SK-N-SH (cell line): ENCODE results near the gene ARHGEF19. TPM values are rescaled to one million over a fixed set of nuclear protein-coding genes. Genes with fewer than 3 reads are reported as not detected.

Experiments used
- CTCF ChIA-PET: fragments of 300-600, 350-600 bp; formaldehyde crosslinking; extraction: SDS; loops from one replicate; lab custom pipeline; 2021; lab: Yijun Ruan, JAX
- POLR2A ChIA-PET: fragments of 350-600 bp; sonication (Branson Sonifier 250); formaldehyde crosslinking; extraction: SDS; loops from one replicate; lab custom pipeline; 2020; ENCODE audit warnings: antibody characterized with exemption, inconsistent platforms; lab: Yijun Ruan, JAX
- DNase-seq: peaks from one replicate; pipeline ENCODE4 v3.0.0; 2012
- H2AFZ ChIP-seq: fragments of 200-600 bp; sonication (generic); 2 replicates; pipeline ENCODE4 v1.8.1; 2016; ENCODE audit warnings: antibody characterized with exemption, mild to moderate bottlenecking, low read depth
- H3F3A ChIP-seq: fragments of 200-600 bp; sonication (generic); replicated peaks from 2 replicates; pipeline ENCODE3; 2016; ENCODE audit warnings: antibody characterized with exemption, mild to moderate bottlenecking; ENCODE audit not compliant: insufficient read depth
- H3K27ac ChIP-seq, 2 experiments: fragments of 200-500 bp in 1 of 2; fragments of 200-600 bp in 1 of 2; sonication (Bioruptor generic) in 1 of 2; sonication (generic), shearing (Covaris generic) in 1 of 2; 2 replicates each; pipeline versions ENCODE4 v1.5.1 to v1.6.1; 2014 to 2016; ENCODE audit warnings: low read depth in 2 of 2, inconsistent platforms in 1 of 2, low read length in 1 of 2, mild to moderate bottlenecking in 1 of 2, mixed read lengths in 1 of 2
- H3K27me3 ChIP-seq: fragments of 200-600 bp; sonication (generic), shearing (Covaris generic); 2 replicates; pipeline ENCODE4 v1.6.1; 2016; ENCODE audit warnings: mixed run types; ENCODE audit not compliant: insufficient read depth
- H3K36me3 ChIP-seq, 2 experiments: fragments of 200-500 bp in 1 of 2; fragments of 200-600 bp in 1 of 2; sonication (Bioruptor generic) in 1 of 2; sonication (generic) in 1 of 2; replicated peaks in 1 of 2; 2 replicates each; pipeline versions ENCODE3 to v1.5.1; 2014 to 2016; ENCODE audit warnings: low read length in 1 of 2, mild to moderate bottlenecking in 1 of 2; ENCODE audit not compliant: insufficient read depth in 2 of 2, control insufficient read depth in 1 of 2
- H3K4me1 ChIP-seq, 2 experiments: fragments of 200-500 bp in 1 of 2; fragments of 200-600 bp in 1 of 2; sonication (Bioruptor generic) in 1 of 2; sonication (generic), shearing (Covaris generic) in 1 of 2; 2 replicates each; pipeline versions ENCODE4 v1.5.1 to v1.6.1; 2014 to 2016; ENCODE audit warnings: low read depth in 1 of 2, low read length in 1 of 2, mixed run types in 1 of 2; ENCODE audit not compliant: insufficient read depth in 2 of 2, control insufficient read depth in 1 of 2
- H3K4me2 ChIP-seq: fragments of 200-600 bp; sonication (generic), shearing (Covaris generic); 2 replicates; pipeline ENCODE4 v1.6.1; 2017; ENCODE audit warnings: mixed run types
- H3K4me3 ChIP-seq, 2 experiments: fragments of 200-500 bp in 1 of 2; fragments of 200-600 bp in 1 of 2; sonication (Bioruptor generic) in 1 of 2; sonication (generic), shearing (Covaris generic) in 1 of 2; 2 replicates each; pipeline versions ENCODE4 v1.5.1 to v1.8.1; 2014 to 2016; ENCODE audit warnings: low read depth in 2 of 2, inconsistent platforms in 1 of 2, low read length in 1 of 2, mild to moderate bottlenecking in 1 of 2, mixed read lengths in 1 of 2, moderate library complexity in 1 of 2
- H3K79me2 ChIP-seq: fragments of 200-600 bp; sonication (generic); 2 replicates; pipeline ENCODE4 v1.8.1; 2017; ENCODE audit warnings: mild to moderate bottlenecking; ENCODE audit not compliant: insufficient read depth
- H3K9ac ChIP-seq: fragments of 200-600 bp; sonication (generic); 2 replicates; pipeline ENCODE4 v1.6.1; 2017; ENCODE audit warnings: mixed run types
- H3K9me2 ChIP-seq: fragments of 200-600 bp; sonication (generic); 2 replicates; pipeline ENCODE4 v1.6.1; 2017; ENCODE audit warnings: mixed run types
- H3K9me3 ChIP-seq: fragments of 200-600 bp; sonication (generic); 2 replicates; pipeline ENCODE4 v1.6.1; 2017; ENCODE audit warnings: mixed run types, mild to moderate bottlenecking, moderate library complexity
- H4K20me1 ChIP-seq: fragments of 200-600 bp; sonication (generic); 2 replicates; pipeline ENCODE4 v1.6.1; 2017; ENCODE audit warnings: mild to moderate bottlenecking, mixed run types; ENCODE audit not compliant: insufficient read depth
- CTCF ChIP-seq: fragments of 200-600 bp; sonication (generic); IDR thresholded peaks from 2 replicates; pipeline ENCODE4 v1.6.1; 2017; ENCODE audit warnings: antibody characterized with exemption, mild to moderate bottlenecking, moderate library complexity
- ELF1 ChIP-seq: IDR thresholded peaks from 2 replicates; pipeline ENCODE4 v1.4.0; 2012
- EP300 ChIP-seq, 2 experiments: IDR thresholded peaks; 2 replicates each; pipeline versions ENCODE4 v1.4.0 to v1.6.1; 2012; ENCODE audit warnings: borderline replicate concordance in 1 of 2, low read depth in 1 of 2, low read length in 1 of 2
- FOXJ3 ChIP-seq: sonication (generic); formaldehyde crosslinking; IDR thresholded peaks from 2 replicates; pipeline ENCODE4 v1.5.1; 2020; ENCODE audit warnings: mild to moderate bottlenecking, missing genetic modification reagents
- IRF3 ChIP-seq: fragments of 150-350 bp; IDR thresholded peaks from 2 replicates; pipeline ENCODE4 v1.6.1; 2016; ENCODE audit warnings: mild to moderate bottlenecking, low read depth, low read length
- MAX ChIP-seq: IDR thresholded peaks from 2 replicates; pipeline ENCODE4 v1.4.0; 2012; ENCODE audit warnings: low read depth
- MXI1 ChIP-seq: IDR thresholded peaks from 2 replicates; pipeline ENCODE4 v1.6.1; 2012; ENCODE audit warnings: mild to moderate bottlenecking, low read depth, low read length, improper control_type of control experiment
- NFIC ChIP-seq: IDR thresholded peaks from 2 replicates; pipeline ENCODE4 v1.4.0; 2012; ENCODE audit warnings: borderline replicate concordance
- NRF1 ChIP-seq: IDR thresholded peaks from 2 replicates; pipeline ENCODE4 v1.6.1; 2012; ENCODE audit warnings: low read depth, mild to moderate bottlenecking, low read length
- PBX3 ChIP-seq: IDR thresholded peaks from 2 replicates; pipeline ENCODE4; 2012
- POLR2AphosphoS5 ChIP-seq: IDR thresholded peaks from 2 replicates; pipeline ENCODE4 v1.6.1; 2012; ENCODE audit warnings: low read depth, low read length
- RAD21 ChIP-seq: IDR thresholded peaks from 2 replicates; pipeline ENCODE4 v1.6.1; 2012; ENCODE audit warnings: mild to moderate bottlenecking, low read length
- REST ChIP-seq: IDR thresholded peaks from 2 replicates; pipeline ENCODE4 v1.6.1; 2012; ENCODE audit warnings: mild to moderate bottlenecking, low read depth, low read length, moderate library complexity
- RFX5 ChIP-seq: IDR thresholded peaks from 2 replicates; pipeline ENCODE4 v1.6.1; 2012; ENCODE audit warnings: mild to moderate bottlenecking, improper control_type of control experiment, low read length
- RXRA ChIP-seq: IDR thresholded peaks from 2 replicates; pipeline ENCODE4 v1.4.0; 2012; ENCODE audit warnings: low read depth, mild to moderate bottlenecking, borderline replicate concordance
- SMC3 ChIP-seq: IDR thresholded peaks from 2 replicates; pipeline ENCODE4 v1.6.1; 2012; ENCODE audit warnings: low read depth, low read length, improper control_type of control experiment
- TAF1 ChIP-seq: IDR thresholded peaks from 2 replicates; pipeline ENCODE4 v1.6.1; 2012; ENCODE audit warnings: low read depth, mild to moderate bottlenecking, low read length, moderate library complexity, borderline replicate concordance
- USF1 ChIP-seq: IDR thresholded peaks from 2 replicates; pipeline ENCODE4 v1.4.0; 2012; ENCODE audit warnings: low read depth, borderline replicate concordance
- YY1 ChIP-seq: IDR thresholded peaks from 2 replicates; pipeline ENCODE4 v1.4.0; 2012; ENCODE audit warnings: low read depth, mild to moderate bottlenecking
- ZBTB33 ChIP-seq: IDR thresholded peaks from 2 replicates; pipeline ENCODE4 v1.4.0; 2012; ENCODE audit warnings: low read depth, borderline replicate concordance
- WGBS: methylation state at CpG from one replicate; pipeline ENCODE4 v1.1.6; 2017; ENCODE audit warnings: low lambda C conversion rate; 5-methylcytosine and 5-hydroxymethylcytosine counted together
- polyA plus RNA-seq, 3 experiments: library from polyadenylated mRNA; depleted of rRNA; stranded (reverse); fragments of >200 nt; gene quantifications; 2 replicates each; pipeline ENCODE4 v1.2.3, GENCODE V29; 2012

Gene ARHGEF19
- polyA plus RNA-seq, 1 of the 3 experiments (the other 2 are of a cell fraction) = 11.5 TPM

- peak; percentile 86 for DNase-seq
- ChIA-PET CTCF (interaction anchor here (0.7 to 8.8 kb wide), 14 partner anchors 9 to 207 kb away, joined by 3 to 125 read pairs (median 6); partner anchors contain the start of gene FAM131C), POLR2A (no interaction called here)
- Histone ChIP-seq H3F3A (peaks cover 7% of the 10 kb centered on the region), H3K36me3 (no peaks in the 10 kb centered on the region), H2AFZ (peak within 1 kb of the TSS; percentile 58; the same call in 1 of the 2 replicates), H4K20me1 (0 out of 2 replicates have a peak, but pooled peaks cover 4% of the 10 kb centered on the region), H3K9me3 (no peaks in the 10 kb centered on the region), H3K4me2 (peak within 1 kb of the TSS; percentile 98), H3K27ac (peak within 1 kb of the TSS; percentile 41 to 75; a peak in 3 of 4 replicates), H3K27me3 (no peaks in the 10 kb centered on the region), H3K9ac (peak within 1 kb of the TSS; percentile 94), H3K9me2 (no peaks in the 10 kb centered on the region), H3K79me2 (peaks cover 56% of the 10 kb centered on the region), H3K4me3 (peak within 1 kb of the TSS; percentile 57 to 91), H3K4me1 (peaks cover 26 to 32% of the 10 kb centered on the region in 2 experiments; a peak in 3 of 4 replicates)
- 3% methylated on average over 14 of the region's 89 CpGs for WGBS
- TF ChIP-seq TAF1 (peak; percentile 93), ELF1 (no peak), NFIC (no peak; the same call in 1 of the 2 replicates), NRF1 (no peak), MXI1 (peak; percentile 40; the same call in 1 of the 2 replicates), POLR2AphosphoS5 (peak; percentile 97), RFX5 (no peak), EP300 (IDR thresholded peaks at IDR 0.05; ENCODE audit: borderline replicate concordance in 1 of 2, low read depth in 1 of 2, low read length in 1 of 2) (no peak), CTCF (peak; percentile 10; the same call in 1 of the 2 replicates), PBX3 (0 out of 2 replicates have a peak, but pooled peaks have one; percentile 8), RXRA (no peak), IRF3 (no peak), YY1 (no peak), FOXJ3 (no peak), MAX (peak; percentile 64), ZBTB33 (no peak), USF1 (no peak), REST (0 out of 2 replicates have a peak, but pooled peaks have one; percentile 39), RAD21 (no peak), SMC3 (no peak)
Measured at GRCh38 chr1:16155537-16156410, 56.7 kb downstream of the ARHGEF19 start, which contains the start of gene EPHA2. TSS of gene EPHA2 (minus strand) at chr1:16156069. CDS start at chr1:16155932, 137 bp downstream.
